DOHH2 (cell line): ENCODE measurements around the gene CBS.
"Not testable (repeated sequence)": the region's sequence is repeated elsewhere in the genome, so short reads cannot be mapped to it uniquely, and the experiment has no call there.

ENCODE experiments used
- EZH2phosphoT487 ChIP-seq: fragments of 200-600 bp; sonication (generic); IDR thresholded peaks from 2 replicates; pipeline ENCODE4 v1.6.1; 2017; ENCODE audit warnings: borderline replicate concordance, mild to moderate bottlenecking, antibody characterized with exemption, low read length, moderate library complexity, mixed read lengths
- TF ChIP-seq, protein P1 (sequence below): fragments of 200-600 bp; sonication (generic); IDR thresholded peaks from one replicate; pipeline ENCODE4 v1.5.1; 2014; ENCODE audit warnings: antibody characterized with exemption, mild to moderate bottlenecking, low read depth, low read length; ENCODE audit not compliant: poor library complexity, severe bottlenecking

DNA sequence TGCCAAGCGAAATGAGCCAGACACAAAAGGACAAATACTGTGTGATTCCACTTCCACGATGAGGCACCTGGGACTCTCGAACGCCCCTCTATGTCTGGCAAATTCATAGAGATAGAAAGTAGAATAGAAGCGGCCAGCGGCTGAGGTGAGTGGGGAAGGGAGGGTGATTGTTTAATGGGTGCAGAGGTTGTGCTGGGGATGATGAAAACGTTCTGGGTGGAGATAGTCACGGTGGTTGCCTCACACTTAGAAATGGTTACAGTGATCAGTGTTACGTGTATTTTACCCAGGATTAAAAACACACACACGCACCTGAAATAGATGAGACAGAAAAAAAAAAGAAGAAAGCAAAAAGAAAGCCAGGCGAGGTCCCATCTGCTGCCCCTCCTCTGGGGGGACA lies 2.9 kb downstream of the CBS start:
- TF ChIP-seq, protein P1, sequence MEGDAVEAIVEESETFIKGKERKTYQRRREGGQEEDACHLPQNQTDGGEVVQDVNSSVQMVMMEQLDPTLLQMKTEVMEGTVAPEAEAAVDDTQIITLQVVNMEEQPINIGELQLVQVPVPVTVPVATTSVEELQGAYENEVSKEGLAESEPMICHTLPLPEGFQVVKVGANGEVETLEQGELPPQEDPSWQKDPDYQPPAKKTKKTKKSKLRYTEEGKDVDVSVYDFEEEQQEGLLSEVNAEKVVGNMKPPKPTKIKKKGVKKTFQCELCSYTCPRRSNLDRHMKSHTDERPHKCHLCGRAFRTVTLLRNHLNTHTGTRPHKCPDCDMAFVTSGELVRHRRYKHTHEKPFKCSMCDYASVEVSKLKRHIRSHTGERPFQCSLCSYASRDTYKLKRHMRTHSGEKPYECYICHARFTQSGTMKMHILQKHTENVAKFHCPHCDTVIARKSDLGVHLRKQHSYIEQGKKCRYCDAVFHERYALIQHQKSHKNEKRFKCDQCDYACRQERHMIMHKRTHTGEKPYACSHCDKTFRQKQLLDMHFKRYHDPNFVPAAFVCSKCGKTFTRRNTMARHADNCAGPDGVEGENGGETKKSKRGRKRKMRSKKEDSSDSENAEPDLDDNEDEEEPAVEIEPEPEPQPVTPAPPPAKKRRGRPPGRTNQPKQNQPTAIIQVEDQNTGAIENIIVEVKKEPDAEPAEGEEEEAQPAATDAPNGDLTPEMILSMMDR, result not testable (repeated sequence)
- TF ChIP-seq EZH2phosphoT487, result not testable (repeated sequence)
